NOMO-1 (cell line): Measurements from ENCODE around the gene XPR1.
"Not testable (repeated sequence)": the region's sequence is repeated elsewhere in the genome, so short reads cannot be mapped to it uniquely, and the experiment has no call there.

Source experiments
- DNase-seq, 2 experiments: peaks; one replicate each; lab custom pipeline; 2025; ENCODE audit not compliant: unreplicated experiment in 2 of 2; lab: John Stamatoyannopoulos, UW

XPR1 gene

DNA sequence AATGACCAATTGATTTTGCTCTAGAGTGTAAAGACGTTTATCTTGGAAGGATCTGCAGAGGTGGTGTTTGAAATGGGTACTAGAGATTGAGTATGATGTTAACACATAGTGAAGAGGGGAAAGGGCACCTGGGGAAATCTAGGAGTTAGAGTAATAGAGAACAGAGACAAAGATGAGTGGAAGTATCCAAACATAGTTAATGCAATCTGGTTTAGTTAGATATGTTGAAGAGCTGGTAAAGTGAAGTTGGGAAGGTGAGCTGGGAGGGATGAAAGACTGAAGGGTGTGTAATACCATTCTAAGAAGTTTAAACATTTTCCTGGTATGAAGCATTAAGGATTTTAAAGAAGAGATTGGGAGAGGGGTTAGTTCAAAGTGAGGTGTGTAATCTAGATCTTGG, 11.0 kb downstream of the XPR1 start:
- no peak for DNase-seq

DNA sequence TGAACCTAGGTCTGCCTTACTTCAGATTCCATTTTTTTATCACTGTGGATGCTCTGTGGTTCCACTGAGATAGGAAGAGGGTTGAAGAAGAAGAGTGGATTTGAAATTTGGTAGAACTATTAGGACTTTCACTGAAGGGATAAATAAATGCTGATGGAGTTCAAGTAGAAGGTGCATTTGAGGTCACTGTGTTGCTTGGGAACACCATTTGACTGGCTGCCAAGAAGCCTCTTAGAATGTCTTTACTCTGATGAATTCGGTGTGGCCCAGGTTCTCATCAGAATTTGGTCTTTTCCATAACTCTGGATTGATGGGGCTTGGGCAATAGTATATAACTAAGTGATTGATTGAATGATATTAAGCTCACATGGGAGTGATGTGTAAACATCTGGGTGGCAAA, 11.9 kb downstream of the XPR1 start:
- DNase-seq, result no peak

DNA sequence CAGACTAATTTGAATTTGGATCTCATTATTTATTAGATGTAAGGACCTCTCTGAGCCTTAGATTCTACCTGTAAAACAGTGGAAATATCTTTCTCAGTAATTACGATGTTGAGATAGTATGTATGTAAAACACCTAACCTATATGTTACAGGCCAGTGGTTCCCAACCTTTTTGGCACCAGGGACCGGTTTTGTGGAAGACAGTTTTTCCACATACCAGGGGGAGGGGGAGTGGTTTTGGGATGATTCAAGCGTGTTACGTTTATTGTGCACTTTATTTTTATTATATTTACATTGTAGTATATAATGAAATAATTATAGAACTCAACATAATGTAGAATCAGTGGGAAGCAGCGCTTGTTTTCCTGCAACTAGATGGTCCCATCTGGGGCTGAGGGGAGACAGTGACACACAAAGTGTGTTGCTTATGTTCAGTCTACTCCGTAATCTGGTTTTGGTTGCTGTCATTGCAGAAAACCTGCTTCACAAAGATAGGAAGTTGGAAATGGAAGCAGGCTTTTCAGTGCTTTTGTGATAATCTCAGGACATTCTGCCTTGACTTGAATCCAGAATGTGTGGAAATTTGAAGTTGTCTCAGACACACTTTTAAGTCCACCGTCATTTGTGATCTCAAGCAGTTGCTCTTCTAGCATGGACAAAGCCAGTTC, 12.8 kb downstream of the XPR1 start:
- DNase-seq, result no peak

DNA sequence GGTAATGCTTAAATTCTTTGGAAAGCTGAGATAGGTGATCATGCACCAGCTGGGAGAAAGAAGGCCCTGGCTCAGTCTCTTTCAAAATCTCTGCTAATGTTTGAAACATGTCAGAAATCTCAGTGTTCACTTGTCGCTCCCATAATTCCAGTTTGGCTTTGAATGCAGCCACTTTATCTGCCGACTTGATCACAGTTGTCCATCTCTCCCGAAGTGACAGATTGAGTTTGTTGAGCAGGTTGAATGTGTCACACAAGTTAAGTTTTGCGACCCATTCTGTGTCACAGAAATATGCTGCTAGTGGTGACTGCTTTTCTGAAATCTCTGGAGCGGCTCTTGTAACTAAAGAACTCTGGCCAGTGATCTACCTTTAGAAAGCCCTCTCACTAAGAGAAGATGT, 13.4 kb downstream of the XPR1 start:
- not testable (repeated sequence) for DNase-seq

DNA sequence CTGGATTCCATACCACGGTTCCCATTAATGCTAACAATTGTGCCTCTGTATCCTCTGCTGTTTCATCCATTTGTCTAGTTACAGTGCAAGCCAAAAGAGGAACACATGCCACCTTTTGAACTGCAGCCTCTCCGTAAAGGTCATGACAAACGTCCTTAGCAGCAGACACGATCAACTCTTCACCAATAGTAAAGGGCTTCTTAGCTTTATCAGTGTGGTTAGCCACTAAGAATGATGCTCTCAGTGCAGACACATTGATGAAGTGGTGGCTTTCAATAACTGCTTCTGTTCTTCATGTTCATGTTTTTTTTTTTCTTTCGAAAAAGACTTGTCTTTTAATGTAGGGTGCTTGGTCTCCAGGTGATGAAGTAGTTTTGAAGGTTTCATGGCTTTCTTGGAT, 14.3 kb downstream of the XPR1 start:
- no peak for DNase-seq

DNA sequence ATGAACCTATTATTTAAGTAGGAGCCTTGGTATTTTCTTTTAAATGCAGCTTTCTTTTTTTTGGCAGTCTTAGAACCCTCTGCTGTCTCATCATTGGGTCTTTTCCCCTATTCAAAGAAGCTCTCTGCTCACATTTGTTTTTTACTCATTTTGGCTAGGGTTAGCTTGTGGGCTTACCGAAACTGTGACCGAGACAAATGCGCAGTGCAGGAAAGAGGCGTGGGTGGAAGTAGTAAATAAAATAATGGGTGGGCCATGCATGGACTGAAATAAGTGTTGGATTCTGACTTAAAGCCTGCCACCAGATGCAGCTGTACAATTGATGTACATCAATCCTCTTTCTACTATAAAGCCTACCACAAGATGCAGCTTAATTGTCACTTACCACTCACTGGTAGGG, 14.7 kb downstream of the XPR1 start:
- DNase-seq, result no peak

DNA sequence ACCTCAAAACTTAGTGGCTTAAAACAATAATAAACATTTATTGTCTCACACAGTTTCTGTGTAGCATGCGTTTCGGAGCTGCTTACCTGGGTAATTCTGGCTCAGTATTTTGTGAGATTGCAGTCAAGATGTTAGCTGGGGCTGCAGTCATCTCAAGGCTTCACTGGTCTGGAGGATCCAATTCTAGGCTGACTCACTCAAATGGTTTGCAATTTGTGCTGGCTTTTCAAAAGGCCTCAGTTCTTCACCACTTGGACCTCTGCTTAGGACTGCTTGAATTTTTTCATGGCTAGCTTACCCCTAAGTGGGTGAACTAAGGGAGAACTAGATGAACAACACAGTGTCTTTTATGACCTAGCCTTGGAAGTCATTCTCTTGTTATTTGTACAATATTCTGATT, 21.0 kb downstream of the XPR1 start:
- DNase-seq, result no peak

DNA sequence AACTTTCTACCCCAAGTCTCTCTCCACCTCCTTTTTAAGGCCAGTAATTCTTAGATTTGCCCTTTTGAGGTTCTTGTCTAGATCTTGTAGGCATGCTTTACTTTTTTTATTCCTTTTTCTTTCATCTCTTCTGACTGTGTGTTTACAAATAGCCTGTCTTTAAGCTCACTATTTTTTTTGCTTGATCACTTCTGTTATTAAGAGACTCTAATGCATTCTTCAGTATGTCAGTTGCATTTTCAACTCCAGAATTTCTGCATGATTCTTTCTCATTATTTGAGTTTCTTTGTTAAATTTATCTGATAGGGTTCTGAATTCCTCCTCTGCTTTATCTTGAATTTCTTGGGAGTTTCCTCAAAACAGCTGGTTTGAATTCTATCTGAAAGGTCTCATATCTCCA, 30.9 kb downstream of the XPR1 start:
- no peak for DNase-seq

DNA sequence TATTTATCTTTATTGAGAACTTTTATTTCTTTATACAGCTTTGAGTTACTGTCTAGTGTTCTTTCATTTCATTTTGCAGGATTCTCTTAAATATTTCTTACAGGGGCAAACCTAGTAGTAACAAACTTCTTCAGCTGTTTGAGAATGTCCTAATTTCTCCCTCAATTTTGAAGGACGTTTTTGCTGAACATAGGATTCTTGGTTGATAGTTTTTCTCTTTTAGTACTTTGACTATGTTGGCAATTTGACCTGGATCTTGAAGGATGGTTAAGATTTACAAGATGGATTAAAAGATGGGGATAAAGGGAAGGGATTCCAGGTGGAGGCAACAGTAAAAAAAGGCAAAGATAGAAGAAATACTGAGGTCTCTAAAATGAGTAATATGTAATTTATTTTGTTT, 38.9 kb downstream of the XPR1 start:
- DNase-seq, result no peak

DNA sequence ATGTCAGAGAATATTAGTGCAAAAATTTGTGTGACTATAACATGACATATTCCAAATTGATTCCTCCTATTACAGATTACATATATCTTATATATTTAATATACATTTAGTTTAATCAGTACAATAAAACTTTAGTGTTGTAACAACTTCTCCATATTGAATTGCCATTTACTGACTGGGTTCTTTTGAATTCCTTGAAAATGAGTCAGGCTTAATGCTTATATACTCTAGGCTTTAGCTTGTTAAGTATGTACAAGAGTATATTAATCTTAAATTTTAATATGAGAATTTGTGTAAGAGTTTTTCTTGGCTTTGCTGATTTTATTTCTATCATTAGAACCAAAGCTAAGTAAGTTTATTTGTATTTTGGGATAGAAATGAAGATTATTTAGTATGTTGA, 40.3 kb downstream of the XPR1 start:
- DNase-seq, result no peak

DNA sequence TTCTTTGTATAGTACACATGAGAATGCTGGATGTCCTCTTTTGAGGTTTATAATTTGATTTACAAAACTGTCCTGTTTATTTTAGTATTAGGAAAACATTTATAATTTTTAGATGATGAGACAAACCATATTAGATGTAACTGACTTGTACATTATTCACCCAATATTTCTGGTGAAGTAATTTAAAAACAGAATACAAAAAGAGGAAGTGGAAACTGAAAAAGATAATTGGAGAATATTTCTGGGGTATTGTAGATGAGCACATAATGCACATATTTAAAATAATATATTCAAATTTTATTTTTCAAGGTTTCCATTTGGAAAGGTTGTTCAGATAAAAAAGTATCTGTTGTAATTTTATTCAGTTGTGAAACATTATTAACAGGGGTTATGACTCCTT, 40.7 kb downstream of the XPR1 start:
- peak in 1 of 2 experiments; percentile 57 for DNase-seq

DNA sequence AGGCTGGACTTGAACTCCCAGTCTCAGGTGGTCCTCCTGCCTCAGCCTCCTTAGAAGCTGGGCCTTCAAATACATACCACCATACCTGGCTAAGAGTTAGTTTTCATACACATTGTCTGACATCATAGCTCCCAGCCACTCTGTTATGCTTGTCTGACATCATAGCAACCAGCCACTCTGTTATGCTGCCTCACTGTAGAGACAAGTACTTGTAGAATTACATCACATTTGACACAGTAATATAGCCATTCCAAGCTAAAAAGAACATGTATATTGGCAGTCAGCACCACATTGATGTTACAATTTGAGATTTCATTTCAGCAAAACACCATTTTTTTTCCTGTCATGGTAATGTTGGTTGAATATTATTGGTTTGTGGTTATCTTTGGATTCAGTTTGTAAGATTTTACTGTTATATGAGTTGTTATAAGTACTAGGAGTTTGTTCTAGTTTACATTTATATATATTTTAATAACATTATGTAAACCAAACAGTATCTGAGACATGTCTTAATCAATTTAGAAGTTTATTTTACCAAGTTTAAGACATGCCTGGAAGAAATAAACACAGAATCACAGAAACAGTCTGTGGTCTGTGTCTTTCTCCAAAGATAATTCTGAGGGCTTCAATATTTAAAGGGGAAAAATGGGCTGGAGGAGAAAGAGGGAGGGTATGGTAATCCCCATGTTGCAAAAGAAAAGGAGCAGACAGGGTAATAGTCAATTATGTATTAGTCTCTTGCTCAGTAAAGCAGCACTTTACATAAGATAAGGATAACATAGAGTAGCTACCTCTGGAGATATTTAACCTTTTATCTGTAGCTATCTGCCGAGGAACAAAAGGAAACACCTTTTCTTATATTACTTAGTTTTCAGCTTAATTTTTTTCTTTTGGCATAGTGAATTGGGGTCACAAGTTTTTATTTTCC, 43.0 kb downstream of the XPR1 start:
- DNase-seq, result no peak

DNA sequence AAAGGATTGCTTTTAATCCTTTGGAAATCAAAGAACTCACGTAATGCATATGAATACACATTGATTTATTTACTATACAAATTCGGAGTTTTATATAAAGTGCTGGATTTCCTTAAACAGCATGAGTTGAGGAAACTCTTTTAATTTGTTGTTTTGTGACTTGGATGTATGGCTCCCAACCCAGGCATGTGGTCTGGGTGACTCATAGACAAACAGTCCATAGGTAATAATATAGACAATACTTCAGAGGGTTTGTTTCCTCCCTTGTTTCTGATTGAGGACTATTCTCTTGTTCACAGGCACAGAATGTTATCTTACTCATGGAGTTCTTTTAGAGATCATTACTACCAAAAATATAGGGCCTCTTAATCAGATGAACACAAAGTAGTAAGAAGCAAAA, 43.8 kb downstream of the XPR1 start:
- DNase-seq, result no peak

DNA sequence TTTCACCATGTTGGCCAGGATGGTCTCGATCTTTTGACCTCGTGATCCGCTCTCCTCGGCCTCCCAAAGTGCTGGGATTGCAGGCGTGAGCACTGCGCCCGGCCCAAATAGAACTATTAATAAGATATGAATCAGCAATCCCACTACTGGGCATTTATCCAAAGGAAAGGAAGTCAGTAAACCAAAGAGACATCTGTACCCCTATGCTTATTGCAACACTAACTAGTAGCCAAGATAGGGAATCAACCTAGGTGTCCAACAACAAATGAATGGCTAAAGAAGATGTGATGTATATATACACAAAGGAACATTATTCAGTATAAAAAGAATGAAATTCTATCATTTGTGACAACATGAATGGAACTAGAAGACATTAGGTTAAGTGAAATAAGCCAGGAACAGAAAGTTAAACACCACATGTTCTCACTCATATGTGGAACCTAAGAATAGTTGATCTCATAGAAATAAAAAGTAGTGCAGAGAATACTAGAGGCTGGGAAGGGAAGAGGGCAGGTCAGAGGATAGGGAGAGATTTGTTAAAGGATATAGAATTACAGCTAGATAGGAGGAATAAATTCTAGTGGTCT, 48.8 kb downstream of the XPR1 start:
- no peak for DNase-seq

DNA sequence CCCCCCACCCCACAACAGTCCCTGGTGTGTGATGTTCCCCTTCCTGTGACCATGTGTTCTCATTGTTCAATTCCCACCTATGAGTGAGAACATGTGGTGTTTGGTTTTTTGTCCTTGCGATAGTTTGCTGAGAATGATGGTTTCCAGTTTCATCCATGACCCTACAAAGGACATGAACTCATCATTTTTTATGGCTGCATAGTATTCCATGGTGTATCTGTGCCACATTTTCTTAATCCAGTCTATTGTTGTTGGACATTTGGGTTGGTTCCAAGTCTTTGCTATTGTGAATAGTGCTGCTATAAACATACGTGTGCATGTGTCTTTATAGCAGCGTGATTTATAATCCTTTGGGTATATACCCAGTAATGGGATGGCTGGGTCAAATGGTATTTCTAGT, 51.3 kb downstream of the XPR1 start:
- not testable (repeated sequence) for DNase-seq

DNA sequence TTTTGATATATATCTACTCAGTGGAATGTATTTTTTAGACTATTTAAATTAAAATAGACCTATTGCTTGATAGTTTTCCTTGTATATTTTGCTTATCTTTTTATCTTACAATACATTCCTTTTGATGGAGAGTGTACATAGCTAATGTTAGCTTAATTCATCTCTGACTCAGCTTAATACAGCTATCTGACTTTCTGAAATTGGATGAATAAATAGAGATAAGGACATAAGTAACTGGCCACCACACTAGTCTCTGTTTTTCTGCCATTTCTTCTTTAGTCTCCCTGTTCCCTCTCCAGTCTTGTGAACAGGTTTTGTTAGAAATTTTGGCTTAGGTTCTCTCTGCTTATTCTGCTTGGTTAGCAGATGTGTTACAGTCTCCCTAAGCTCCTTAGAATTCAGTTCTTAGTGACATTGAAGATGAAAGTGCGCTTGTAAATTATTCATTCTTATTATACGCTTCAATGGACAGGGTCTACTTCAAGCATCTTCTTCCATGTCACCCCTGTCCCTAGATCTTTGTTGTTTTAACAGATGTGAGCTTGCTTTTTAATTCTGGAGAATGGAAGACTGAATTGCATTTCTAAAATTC, 59.6 kb downstream of the XPR1 start:
- no peak for DNase-seq

DNA sequence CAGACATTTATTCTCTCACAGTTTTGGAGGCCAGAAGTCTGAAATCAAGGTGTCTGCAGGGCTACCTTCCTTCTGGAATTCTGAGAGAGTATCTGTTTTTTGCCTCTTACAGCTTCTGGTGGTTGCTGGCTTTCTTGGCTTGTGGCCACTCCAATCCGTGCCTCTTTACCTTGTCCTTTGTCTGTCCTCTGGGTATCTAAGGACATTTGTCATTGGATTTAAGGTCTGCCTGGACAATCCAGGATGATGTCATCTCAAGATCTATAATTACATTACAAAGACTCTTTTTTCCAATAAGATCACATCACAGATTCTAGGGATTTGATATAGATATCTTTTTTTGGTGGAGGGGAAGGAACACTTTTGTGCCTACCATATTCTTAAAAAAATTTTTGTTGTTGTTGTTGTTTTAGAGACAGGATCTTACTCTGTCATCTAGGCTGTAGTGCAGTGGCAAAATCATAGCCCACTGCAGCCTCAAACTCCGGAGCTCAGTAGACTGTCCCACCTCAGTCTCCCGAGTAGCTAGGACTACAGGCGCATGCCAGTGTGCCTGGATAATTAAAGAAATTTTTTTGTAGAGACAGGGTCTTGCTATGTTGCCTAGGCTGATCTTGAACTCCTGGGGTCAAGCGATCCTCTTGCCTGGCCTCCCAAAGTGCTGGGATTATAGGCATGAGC, 61.9 kb downstream of the XPR1 start:
- DNase-seq, result no peak

DNA sequence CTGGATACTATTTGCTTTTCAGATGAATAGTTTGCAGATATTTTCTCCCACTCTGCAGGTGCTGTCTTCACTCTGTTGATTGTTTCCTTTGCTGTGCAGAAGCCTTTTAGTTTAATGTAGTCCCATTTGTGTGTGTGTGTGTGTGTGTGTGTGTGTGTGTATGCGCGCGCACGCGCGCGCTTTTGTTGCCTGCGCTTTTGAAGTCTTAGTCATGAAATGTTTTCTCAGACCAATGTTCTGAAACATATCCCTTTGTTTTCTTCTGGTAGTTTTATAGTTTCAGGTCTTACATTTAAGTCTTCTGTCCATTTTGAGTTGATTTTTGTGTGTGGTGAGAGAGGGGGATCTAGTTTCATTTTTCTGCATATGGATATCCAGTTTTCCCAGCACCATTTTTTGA, 63.5 kb downstream of the XPR1 start:
- DNase-seq, result no peak

DNA sequence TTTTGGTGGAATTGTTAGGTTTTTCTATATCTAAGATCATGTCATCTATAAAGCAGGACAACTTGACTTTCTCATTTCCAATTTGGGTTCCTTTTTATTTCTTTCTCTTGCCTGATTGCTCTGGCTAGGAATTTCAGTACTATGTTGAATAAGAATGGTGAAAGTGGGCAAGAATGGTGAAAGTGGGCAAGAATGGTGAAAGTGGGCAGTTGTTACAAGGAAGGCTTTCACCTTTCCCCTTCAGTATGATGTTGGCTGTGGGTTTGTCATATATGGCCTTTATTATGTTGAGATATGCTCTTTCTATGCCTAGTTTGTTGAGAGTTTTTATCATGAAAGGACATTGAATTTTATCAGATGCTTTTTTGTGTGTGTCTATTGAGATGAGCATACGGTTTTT, 64.5 kb downstream of the XPR1 start:
- no peak for DNase-seq

DNA sequence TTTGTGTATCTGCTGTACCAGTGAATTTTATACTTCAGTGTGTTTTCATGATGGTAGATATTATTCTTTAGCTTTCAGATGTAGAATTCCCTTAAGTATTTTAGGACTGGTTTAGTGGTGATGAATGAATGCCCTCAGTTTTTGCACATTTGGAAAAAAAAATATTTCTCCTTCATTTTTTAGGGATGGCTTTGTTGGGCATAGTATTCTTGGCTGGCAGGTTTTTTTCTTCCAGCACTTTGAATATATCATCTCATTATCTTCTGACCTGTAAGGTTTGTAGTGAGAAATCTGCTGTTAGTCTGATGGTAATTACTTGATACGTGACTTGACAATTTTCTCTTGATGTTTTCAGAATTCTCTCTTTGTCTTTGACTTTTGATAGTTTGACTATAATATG, 66.8 kb downstream of the XPR1 start:
- DNase-seq, result no peak

DNA sequence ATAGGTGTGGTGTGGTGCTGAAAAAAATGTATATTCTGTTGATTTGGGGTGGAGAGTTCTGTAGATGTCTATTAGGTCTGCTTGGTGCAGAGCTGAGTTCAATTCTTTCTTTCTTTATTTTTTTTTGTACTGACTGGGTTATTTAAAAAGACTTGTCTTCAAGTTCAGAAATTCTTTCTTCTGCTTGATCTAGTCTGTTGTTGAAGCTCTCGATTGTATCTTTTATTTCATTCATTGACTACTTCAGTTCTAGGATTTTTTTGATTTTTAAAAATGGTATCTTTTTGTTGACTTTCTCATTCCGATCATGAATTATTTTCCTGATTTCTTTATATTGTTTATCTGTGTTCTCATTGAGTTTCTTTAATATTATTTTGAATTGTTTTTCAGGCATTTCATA, 70.6 kb downstream of the XPR1 start:
- DNase-seq, result not testable (repeated sequence)
